ENCODE measurements around the gene GPRIN3.
"Not testable (repeated sequence)": the region's sequence is repeated elsewhere in the genome, so short reads cannot be mapped to it uniquely, and the experiment has no call there.

GPRIN3 gene

GRCh38 chr4:89312066-89312465 is 4.5 kb upstream of the GPRIN3 start:
- Histone ChIP-seq H3K9ac (ENCODE audit: low read length) (no peak overlapping the region), H3K9me3 (ENCODE audit: control insufficient read depth, insufficient read depth, low read depth, low read length) (no peaks in the 10 kb centered on the region), H3K36me3 (ENCODE audit: control insufficient read depth, insufficient read depth, low read length) (no peaks in the 10 kb centered on the region), H3K27ac (ENCODE audit: low read depth, low read length) (no peak overlapping the region), H3K4me1 (ENCODE audit: control insufficient read depth, insufficient read depth, low read length) (peaks cover 10% of the 10 kb centered on the region), H3K27me3 (ENCODE audit: control insufficient read depth, insufficient read depth, low read length) (peaks cover 13% of the 10 kb centered on the region), H3K4me3 (ENCODE audit: low read depth, low read length) (no peak overlapping the region)

- H3K27ac ChIP-seq (ENCODE audit: low read depth, low read length), result no peak overlapping the region
- H3K27me3 ChIP-seq (ENCODE audit: control insufficient read depth, insufficient read depth, low read length), result peaks cover 19% of the 10 kb centered on the region
- no peak overlapping the region for H3K9ac ChIP-seq (ENCODE audit: low read length)
- H3K4me3 ChIP-seq (ENCODE audit: low read depth, low read length), result no peak overlapping the region
- H3K4me1 ChIP-seq (ENCODE audit: control insufficient read depth, insufficient read depth, low read length), result peaks cover 12% of the 10 kb centered on the region
- no peaks in the 10 kb centered on the region for H3K36me3 ChIP-seq (ENCODE audit: control insufficient read depth, insufficient read depth, low read length)
- H3K9me3 ChIP-seq (ENCODE audit: control insufficient read depth, insufficient read depth, low read depth, low read length), result no peaks in the 10 kb centered on the region
These were observed 3.8 kb upstream of the GPRIN3 start for GRCh38 chr4:89311433-89311832.

GRCh38 chr4:89309154-89309553 is 1.6 kb upstream of the GPRIN3 start:
- H3K4me1 ChIP-seq (ENCODE audit: control insufficient read depth, insufficient read depth, low read length), result peaks cover 17% of the 10 kb centered on the region
- H3K27me3 ChIP-seq (ENCODE audit: control insufficient read depth, insufficient read depth, low read length), result peaks cover 30% of the 10 kb centered on the region
- H3K9me3 ChIP-seq (ENCODE audit: control insufficient read depth, insufficient read depth, low read depth, low read length); H3K36me3 ChIP-seq (ENCODE audit: control insufficient read depth, insufficient read depth, low read length); H3K27ac ChIP-seq (ENCODE audit: low read depth, low read length); H3K4me3 ChIP-seq (ENCODE audit: low read depth, low read length); H3K9ac ChIP-seq (ENCODE audit: low read length): not testable (repeated sequence)

GRCh38 chr4:89308161-89308500 is 531 bp upstream of the GPRIN3 start:
- Histone ChIP-seq H3K36me3 (ENCODE audit: control insufficient read depth, insufficient read depth, low read length) (no peaks in the 10 kb centered on the region), H3K4me3 (ENCODE audit: low read depth, low read length) (peak overlapping the region; percentile 77), H3K9me3 (ENCODE audit: control insufficient read depth, insufficient read depth, low read depth, low read length) (no peaks in the 10 kb centered on the region), H3K27ac (ENCODE audit: low read depth, low read length) (no peak overlapping the region), H3K27me3 (ENCODE audit: control insufficient read depth, insufficient read depth, low read length) (peaks cover 30% of the 10 kb centered on the region), H3K4me1 (ENCODE audit: control insufficient read depth, insufficient read depth, low read length) (peaks cover 17% of the 10 kb centered on the region), H3K9ac (ENCODE audit: low read length) (no peak overlapping the region)

- Histone ChIP-seq H3K4me1 (ENCODE audit: control insufficient read depth, insufficient read depth, low read length) (peaks cover 17% of the 10 kb centered on the region), H3K27me3 (ENCODE audit: control insufficient read depth, insufficient read depth, low read length) (peaks cover 30% of the 10 kb centered on the region), H3K4me3 (ENCODE audit: low read depth, low read length) (peak overlapping the region; percentile 77), H3K9ac (ENCODE audit: low read length) (peak overlapping the region; percentile 48), H3K36me3 (ENCODE audit: control insufficient read depth, insufficient read depth, low read length) (no peaks in the 10 kb centered on the region), H3K27ac (ENCODE audit: low read depth, low read length) (no peak overlapping the region), H3K9me3 (ENCODE audit: control insufficient read depth, insufficient read depth, low read depth, low read length) (no peaks in the 10 kb centered on the region)
These were observed 488 bp downstream of the GPRIN3 start for GRCh38 chr4:89307178-89307445.

GRCh38 chr4:89306486-89307177 is 968 bp downstream of the GPRIN3 start:
- H3K4me1 ChIP-seq (ENCODE audit: control insufficient read depth, insufficient read depth, low read length), result peaks cover 17% of the 10 kb centered on the region
- H3K9ac ChIP-seq (ENCODE audit: low read length), result no peak overlapping the region
- no peaks in the 10 kb centered on the region for H3K36me3 ChIP-seq (ENCODE audit: control insufficient read depth, insufficient read depth, low read length)
- H3K27ac ChIP-seq (ENCODE audit: low read depth, low read length), result no peak overlapping the region
- no peaks in the 10 kb centered on the region for H3K9me3 ChIP-seq (ENCODE audit: control insufficient read depth, insufficient read depth, low read depth, low read length)
- peak overlapping the region; percentile 77 for H3K4me3 ChIP-seq (ENCODE audit: low read depth, low read length)
- H3K27me3 ChIP-seq (ENCODE audit: control insufficient read depth, insufficient read depth, low read length), result peaks cover 30% of the 10 kb centered on the region

GRCh38 chr4:89305712-89306437 is 1.7 kb downstream of the GPRIN3 start:
- Histone ChIP-seq H3K4me3 (ENCODE audit: low read depth, low read length) (no peak overlapping the region), H3K4me1 (ENCODE audit: control insufficient read depth, insufficient read depth, low read length) (peaks cover 17% of the 10 kb centered on the region), H3K27me3 (ENCODE audit: control insufficient read depth, insufficient read depth, low read length) (peaks cover 30% of the 10 kb centered on the region), H3K36me3 (ENCODE audit: control insufficient read depth, insufficient read depth, low read length) (no peaks in the 10 kb centered on the region), H3K27ac (ENCODE audit: low read depth, low read length) (no peak overlapping the region), H3K9ac (ENCODE audit: low read length) (no peak overlapping the region), H3K9me3 (ENCODE audit: control insufficient read depth, insufficient read depth, low read depth, low read length) (no peaks in the 10 kb centered on the region)

- Histone ChIP-seq H3K36me3 (ENCODE audit: control insufficient read depth, insufficient read depth, low read length) (no peaks in the 10 kb centered on the region), H3K4me3 (ENCODE audit: low read depth, low read length) (no peak overlapping the region), H3K27ac (ENCODE audit: low read depth, low read length) (no peak overlapping the region), H3K9ac (ENCODE audit: low read length) (no peak overlapping the region), H3K27me3 (ENCODE audit: control insufficient read depth, insufficient read depth, low read length) (peaks cover 30% of the 10 kb centered on the region), H3K4me1 (ENCODE audit: control insufficient read depth, insufficient read depth, low read length) (peaks cover 17% of the 10 kb centered on the region), H3K9me3 (ENCODE audit: control insufficient read depth, insufficient read depth, low read depth, low read length) (no peaks in the 10 kb centered on the region)
These were observed 2.6 kb downstream of the GPRIN3 start for GRCh38 chr4:89305028-89305427.

- Histone ChIP-seq H3K27me3 (ENCODE audit: control insufficient read depth, insufficient read depth, low read length) (peaks cover 30% of the 10 kb centered on the region), H3K9ac (ENCODE audit: low read length) (no peak overlapping the region), H3K9me3 (ENCODE audit: control insufficient read depth, insufficient read depth, low read depth, low read length) (no peaks in the 10 kb centered on the region), H3K36me3 (ENCODE audit: control insufficient read depth, insufficient read depth, low read length) (no peaks in the 10 kb centered on the region), H3K4me3 (ENCODE audit: low read depth, low read length) (no peak overlapping the region), H3K4me1 (ENCODE audit: control insufficient read depth, insufficient read depth, low read length) (peaks cover 17% of the 10 kb centered on the region), H3K27ac (ENCODE audit: low read depth, low read length) (no peak overlapping the region)
These were observed 3.7 kb downstream of the GPRIN3 start for GRCh38 chr4:89303814-89304388.

GRCh38 chr4:89303177-89303576 is 4.4 kb downstream of the GPRIN3 start:
- H3K4me3 ChIP-seq (ENCODE audit: low read depth, low read length), result no peak overlapping the region
- no peaks in the 10 kb centered on the region for H3K9me3 ChIP-seq (ENCODE audit: control insufficient read depth, insufficient read depth, low read depth, low read length)
- peaks cover 26% of the 10 kb centered on the region for H3K27me3 ChIP-seq (ENCODE audit: control insufficient read depth, insufficient read depth, low read length)
- no peak overlapping the region for H3K9ac ChIP-seq (ENCODE audit: low read length)
- peaks cover 16% of the 10 kb centered on the region for H3K4me1 ChIP-seq (ENCODE audit: control insufficient read depth, insufficient read depth, low read length)
- H3K36me3 ChIP-seq (ENCODE audit: control insufficient read depth, insufficient read depth, low read length), result no peaks in the 10 kb centered on the region
- no peak overlapping the region for H3K27ac ChIP-seq (ENCODE audit: low read depth, low read length)

- Histone ChIP-seq H3K27ac (ENCODE audit: low read depth, low read length) (no peak overlapping the region), H3K4me3 (ENCODE audit: low read depth, low read length) (no peak overlapping the region), H3K36me3 (ENCODE audit: control insufficient read depth, insufficient read depth, low read length) (no peaks in the 10 kb centered on the region), H3K27me3 (ENCODE audit: control insufficient read depth, insufficient read depth, low read length) (peaks cover 16% of the 10 kb centered on the region), H3K4me1 (ENCODE audit: control insufficient read depth, insufficient read depth, low read length) (peaks cover 10% of the 10 kb centered on the region; the same call in 1 of the 2 replicates), H3K9me3 (ENCODE audit: control insufficient read depth, insufficient read depth, low read depth, low read length) (no peaks in the 10 kb centered on the region), H3K9ac (ENCODE audit: low read length) (no peak overlapping the region)
These were observed 5.7 kb downstream of the GPRIN3 start for GRCh38 chr4:89301902-89302301.
